Stomach (tissue), 4 donors: ENCODE results near the gene FGF22.

Experiments
- EP300 ChIP-seq: sonication (generic); formaldehyde crosslinking; IDR thresholded peaks from one replicate; pipeline ENCODE4 v1.6.1; 2017; ENCODE audit warnings: antibody characterized with exemption
- POLR2A ChIP-seq, 4 donors: fragments of 450-650 bp; IDR thresholded peaks; one replicate each; pipeline ENCODE4 v1.6.1; 2016; ENCODE audit warnings: antibody characterized with exemption in 4 of 4, control low read depth in 2 of 4, mild to moderate bottlenecking in 1 of 4, moderate library complexity in 1 of 4
- POLR2AphosphoS5 ChIP-seq, 3 donors: sonication (generic); formaldehyde crosslinking; IDR thresholded peaks; one replicate each; pipeline ENCODE4 v1.6.1; 2016; ENCODE audit warnings: antibody characterized with exemption in 3 of 3
- TF ChIP-seq, protein P1 (sequence below), 7 experiments: fragments of 450-650 bp in 4 of 7; fragments of 200-600 bp in 3 of 7; sonication (generic) in 3 of 7; IDR thresholded peaks; one replicate each; pipeline ENCODE4 v1.5.1; 2016 to 2019; ENCODE audit warnings: antibody characterized with exemption in 7 of 7, control low read depth in 2 of 7, mild to moderate bottlenecking in 1 of 7

DNA sequence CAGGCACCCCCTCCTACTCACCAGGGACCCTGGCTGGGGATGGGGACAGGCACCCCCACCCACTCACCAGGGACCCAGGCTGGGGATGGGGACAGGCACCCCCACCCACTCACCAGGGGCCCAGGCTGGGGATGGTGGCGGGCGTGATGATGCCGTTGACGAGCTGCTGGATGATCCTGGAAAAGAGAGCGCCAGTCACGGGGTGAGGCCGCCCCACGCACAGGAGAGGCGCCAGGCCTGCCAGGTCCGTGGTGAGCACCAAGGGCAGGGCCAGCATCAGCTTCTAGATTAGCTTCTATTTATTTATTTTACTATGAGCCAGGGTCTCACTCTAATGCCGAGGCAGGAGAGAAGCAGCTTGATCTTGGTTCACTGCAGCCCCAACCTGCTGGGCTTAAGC lies 10.4 kb downstream of the FGF22 start:
- TF ChIP-seq, protein P1, sequence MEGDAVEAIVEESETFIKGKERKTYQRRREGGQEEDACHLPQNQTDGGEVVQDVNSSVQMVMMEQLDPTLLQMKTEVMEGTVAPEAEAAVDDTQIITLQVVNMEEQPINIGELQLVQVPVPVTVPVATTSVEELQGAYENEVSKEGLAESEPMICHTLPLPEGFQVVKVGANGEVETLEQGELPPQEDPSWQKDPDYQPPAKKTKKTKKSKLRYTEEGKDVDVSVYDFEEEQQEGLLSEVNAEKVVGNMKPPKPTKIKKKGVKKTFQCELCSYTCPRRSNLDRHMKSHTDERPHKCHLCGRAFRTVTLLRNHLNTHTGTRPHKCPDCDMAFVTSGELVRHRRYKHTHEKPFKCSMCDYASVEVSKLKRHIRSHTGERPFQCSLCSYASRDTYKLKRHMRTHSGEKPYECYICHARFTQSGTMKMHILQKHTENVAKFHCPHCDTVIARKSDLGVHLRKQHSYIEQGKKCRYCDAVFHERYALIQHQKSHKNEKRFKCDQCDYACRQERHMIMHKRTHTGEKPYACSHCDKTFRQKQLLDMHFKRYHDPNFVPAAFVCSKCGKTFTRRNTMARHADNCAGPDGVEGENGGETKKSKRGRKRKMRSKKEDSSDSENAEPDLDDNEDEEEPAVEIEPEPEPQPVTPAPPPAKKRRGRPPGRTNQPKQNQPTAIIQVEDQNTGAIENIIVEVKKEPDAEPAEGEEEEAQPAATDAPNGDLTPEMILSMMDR (IDR thresholded peaks at IDR 0.05), result no peak
- TF ChIP-seq POLR2A (IDR thresholded peaks at IDR 0.05) (no peak), POLR2AphosphoS5 (IDR thresholded peaks at IDR 0.05) (no peak), EP300 (no peak)
